HCT116 (cell line): ENCODE results near the gene DOK1. TPM values are rescaled to one million over a fixed set of nuclear protein-coding genes. Genes with fewer than 3 reads are reported as not detected.

ENCODE experiments used
- ATAC-seq: fragments of 200-7000 bp; cut with Tn5 transposase; 2 replicates; pipeline ENCODE4 v1.9.1; 2020; ENCODE audit warnings: mild to moderate bottlenecking, moderate library complexity
- BruUV-seq: library from RNA; stranded (reverse); fragments of 400-500 nt; replicated peaks from 2 replicates; lab custom pipeline; 2021; lab: Mats Ljungman, UMichigan
- CTCF ChIA-PET: fragments of 300-600 bp; sonication (Branson Sonifier 250); formaldehyde crosslinking; loops from one replicate; lab custom pipeline; 2021; ENCODE audit warnings: antibody characterized with exemption; lab: Charles Lee
- POLR2A ChIA-PET: fragments of 300-600, 350-600 bp; sonication (Branson Sonifier 250); formaldehyde crosslinking; loops from one replicate; lab custom pipeline; 2021; ENCODE audit warnings: antibody characterized with exemption; lab: Charles Lee
- RAD21 ChIA-PET, 2 experiments: fragments of 300-600 bp; sonication (Branson Sonifier 250); formaldehyde crosslinking; loops; one replicate each; lab custom pipeline; 2023; ENCODE audit warnings: low total read pairs in 2 of 2; ENCODE audit not compliant: uncharacterized antibody in 2 of 2, unreplicated experiment in 2 of 2, low non-redundant PET in 1 of 2; lab: Charles Lee
- DNase-seq: peaks from one replicate; pipeline ENCODE4 v3.0.0-alpha.2; 2010; ENCODE audit warnings: low read depth, low spot score
- H2AFZ ChIP-seq: fragments of 200-600 bp; shearing (Covaris generic), sonication (generic); 2 replicates; pipeline ENCODE4 v1.6.1; 2017; ENCODE audit warnings: low read depth, mixed run types, mixed read lengths, antibody characterized with exemption, low read length; ENCODE audit not compliant: poor library complexity, severe bottlenecking
- H3K27ac ChIP-seq: 2 replicates; pipeline ENCODE4 v1.5.1; 2012; ENCODE audit warnings: low read depth, low read length
- H3K27me3 ChIP-seq: fragments of 200-600 bp; sonication (generic); 2 replicates; pipeline ENCODE4 v1.6.1; 2016; ENCODE audit warnings: mixed run types, low read length, mixed read lengths; ENCODE audit not compliant: insufficient read depth
- H3K36me3 ChIP-seq, 2 experiments: fragments of 200-500 bp in 1 of 2; fragments of 200-600 bp in 1 of 2; sonication (Bioruptor generic) in 1 of 2; sonication (generic) in 1 of 2; 2 replicates each; pipeline versions ENCODE4 v1.5.1 to v1.6.1; 2014 to 2016; ENCODE audit warnings: low read length in 2 of 2, inconsistent platforms in 1 of 2, mixed read lengths in 1 of 2, mixed run types in 1 of 2; ENCODE audit not compliant: insufficient read depth in 2 of 2, control insufficient read depth in 1 of 2
- H3K4me1 ChIP-seq, 2 experiments: fragments of 200-600 bp in 1 of 2; sonication (generic) in 1 of 2; 2 replicates each; pipeline versions ENCODE4 v1.5.1 to v1.6.1; 2012 to 2017; ENCODE audit warnings: low read length in 2 of 2, inconsistent platforms in 1 of 2, mild to moderate bottlenecking in 1 of 2, mixed read lengths in 1 of 2, mixed run types in 1 of 2, moderate library complexity in 1 of 2; ENCODE audit not compliant: insufficient read depth in 2 of 2, control insufficient read depth in 1 of 2
- H3K4me2 ChIP-seq: fragments of 200-600 bp; sonication (generic); 2 replicates; pipeline ENCODE4 v1.6.1; 2017; ENCODE audit warnings: mixed run types, low read length, mixed read lengths
- H3K4me3 ChIP-seq, 2 experiments: fragments of 200-600 bp in 1 of 2; sonication (generic) in 1 of 2; replicated peaks in 1 of 2; 2 replicates each; pipeline ENCODE4 v1.5.1; 2011 to 2016; ENCODE audit warnings: low read length in 2 of 2, control low read depth in 1 of 2, low read depth in 1 of 2, mild to moderate bottlenecking in 1 of 2, mixed read lengths in 1 of 2, mixed run types in 1 of 2
- H3K79me2 ChIP-seq: fragments of 200-600 bp; sonication (generic); 2 replicates; pipeline ENCODE4 v1.6.1; 2017; ENCODE audit warnings: mild to moderate bottlenecking, mixed run types, low read length, moderate library complexity, mixed read lengths; ENCODE audit not compliant: insufficient read depth
- H3K9ac ChIP-seq: fragments of 200-600 bp; sonication (generic); 2 replicates; pipeline ENCODE4 v1.6.1; 2016; ENCODE audit warnings: low read length, mixed read lengths
- H3K9me2 ChIP-seq: fragments of 200-600 bp; sonication (generic), shearing (Covaris generic); 2 replicates; pipeline ENCODE4 v1.6.1; 2017; ENCODE audit warnings: mixed run types, mild to moderate bottlenecking, moderate library complexity; ENCODE audit not compliant: insufficient read depth
- H3K9me3 ChIP-seq, 2 experiments: fragments of 200-500 bp in 1 of 2; fragments of 200-600 bp in 1 of 2; sonication (Bioruptor generic) in 1 of 2; sonication (generic) in 1 of 2; 2 replicates each; pipeline ENCODE4 v1.6.1; 2014 to 2017; ENCODE audit warnings: low read length in 2 of 2, mixed read lengths in 2 of 2, inconsistent platforms in 1 of 2, low read depth in 1 of 2, mild to moderate bottlenecking in 1 of 2, mixed run types in 1 of 2, moderate library complexity in 1 of 2; ENCODE audit not compliant: control insufficient read depth in 1 of 2, insufficient read depth in 1 of 2
- H4K20me1 ChIP-seq: fragments of 200-600 bp; sonication (generic), shearing (Covaris generic); 2 replicates; pipeline ENCODE4 v1.6.1; 2017; ENCODE audit warnings: mixed run types, mild to moderate bottlenecking, moderate library complexity; ENCODE audit not compliant: insufficient read depth
- ATF3 ChIP-seq: IDR thresholded peaks from 2 replicates; pipeline ENCODE4 v1.6.1; 2012
- CBX3 ChIP-seq: IDR thresholded peaks from 2 replicates; pipeline ENCODE4 v1.6.1; 2012; ENCODE audit warnings: low read depth
- CEBPB ChIP-seq: IDR thresholded peaks from 2 replicates; pipeline ENCODE4 v1.6.1; 2012; ENCODE audit warnings: low read depth
- EGR1 ChIP-seq: IDR thresholded peaks from 2 replicates; pipeline ENCODE4 v1.6.1; 2012; ENCODE audit warnings: low read depth
- ELF1 ChIP-seq: IDR thresholded peaks from 2 replicates; pipeline ENCODE4 v1.6.1; 2012; ENCODE audit warnings: low read depth, borderline replicate concordance
- EZH2phosphoT487 ChIP-seq: fragments of 200-600 bp; IDR thresholded peaks from 2 replicates; pipeline ENCODE4 v1.6.1; 2018; ENCODE audit warnings: antibody characterized with exemption, borderline replicate concordance
- MAX ChIP-seq: IDR thresholded peaks from 2 replicates; pipeline ENCODE4 v1.6.1; 2012
- POLR2A ChIP-seq: IDR thresholded peaks from 2 replicates; pipeline ENCODE4 v1.7.0; 2011; ENCODE audit warnings: borderline replicate concordance; ENCODE audit not compliant: insufficient read depth, insufficient read length; ENCODE audit errors: extremely low read depth
- REST ChIP-seq: IDR thresholded peaks from 2 replicates; pipeline ENCODE4 v1.6.1; 2012; ENCODE audit warnings: low read depth
- SIN3A ChIP-seq: IDR thresholded peaks from 2 replicates; pipeline ENCODE4 v1.6.1; 2012; ENCODE audit warnings: low read depth
- SP1 ChIP-seq: IDR thresholded peaks from 2 replicates; pipeline ENCODE4 v1.6.1; 2012; ENCODE audit warnings: low read depth
- SRF ChIP-seq: IDR thresholded peaks from 2 replicates; pipeline ENCODE4 v1.6.1; 2012; ENCODE audit warnings: low read depth
- YY1 ChIP-seq: IDR thresholded peaks from 2 replicates; pipeline ENCODE4 v1.6.1; 2011; ENCODE audit warnings: low read length, low read depth, moderate library complexity, mild to moderate bottlenecking; ENCODE audit not compliant: insufficient replicate concordance; ENCODE audit errors: extremely low read depth
- ZNF274 ChIP-seq: fragments of 200-500 bp; sonication (Bioruptor generic); IDR thresholded peaks from 2 replicates; pipeline ENCODE4 v1.6.1; 2014; ENCODE audit warnings: mild to moderate bottlenecking, low read depth, low read length, inconsistent platforms
- intact Hi-C: fragments of 100-400 bp; cut with micrococcal nuclease; formaldehyde crosslinking; loops from 2 replicates; pipeline ENCODE4 v1.10.0; 2022
- total RNA-seq: library from RNA; stranded (reverse); gene quantifications from one replicate; pipeline ENCODE4 v1.2.1, GENCODE V29; 2021; ENCODE audit not compliant: unreplicated experiment

The DOK1 gene
- total RNA-seq, 1 experiment from 2014 or later = 18.8 TPM

DNA sequence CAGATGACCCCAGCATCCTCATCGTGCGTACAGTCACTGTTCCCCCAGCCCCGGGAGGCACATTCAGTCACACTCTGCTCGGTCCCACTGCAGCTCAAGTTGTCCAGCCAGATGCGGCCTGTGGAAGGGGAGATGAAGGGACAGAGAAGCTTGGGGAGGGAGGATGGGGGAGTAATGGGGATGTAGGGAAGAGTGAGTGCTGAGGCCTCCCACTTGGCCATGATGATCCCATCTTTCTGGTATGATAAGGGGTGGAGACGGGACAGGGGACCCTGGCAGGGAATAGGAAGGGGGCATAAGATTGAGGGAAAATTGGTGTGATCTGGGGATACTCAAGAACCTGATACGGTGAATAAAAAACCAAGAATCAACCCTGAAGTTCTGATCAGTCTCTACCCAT is 4.3 kb upstream of the DOK1 start:
- no peaks in the 10 kb centered on the region for H3K27me3 ChIP-seq
- no peaks in the 10 kb centered on the region for H3K9me3 ChIP-seq
- TF ChIP-seq MAX (no peak), YY1 (no peak), ATF3 (no peak), ELF1 (no peak), CBX3 (no peak), EGR1 (no peak), CEBPB (no peak), SRF (no peak), SP1 (no peak), EZH2phosphoT487 (no peak), ZNF274 (no peak), SIN3A (no peak)
- peak overlapping the region; percentile 74 to 75 for H3K4me3 ChIP-seq
- CTCF ChIA-PET = no interaction called here
- peak overlapping the region; percentile 90; the same call in 1 of the 2 replicates for H3K27ac ChIP-seq
- no peaks in the 10 kb centered on the region for H3K36me3 ChIP-seq
- H3K4me2 ChIP-seq = peak overlapping the region; percentile 87
- RAD21 ChIA-PET = no interaction called here
- peak overlapping the region; percentile 88 for H3K9ac ChIP-seq
- H3K9me2 ChIP-seq = no peaks in the 10 kb centered on the region
- peaks cover 20% of the 10 kb centered on the region; the same call in 1 of the 2 replicates for H3K79me2 ChIP-seq
- intact Hi-C loops = no loop called here
- ATAC-seq = no peak
- no peaks in the 10 kb centered on the region for H4K20me1 ChIP-seq
- DNase-seq = no peak
- no TSS peak for BruUV-seq
- H3K4me1 ChIP-seq = peaks cover 14 to 44% of the 10 kb centered on the region in 2 experiments; a peak in 3 of 4 replicates
- POLR2A ChIA-PET = no interaction called here
- H2AFZ ChIP-seq = no peak overlapping the region

- CTCF ChIA-PET = no interaction called here
Observed at GRCh38 chr2:74551530-74551929, 3.0 kb upstream of the DOK1 start.

More at GRCh38 chr2:74551530-74551929, 3.0 kb upstream of the DOK1 start:
- H3K27ac ChIP-seq = no peak overlapping the region
- H4K20me1 ChIP-seq = no peaks in the 10 kb centered on the region
- no peak overlapping the region for H2AFZ ChIP-seq
- TF ChIP-seq ZNF274 (no peak), EGR1 (no peak), REST (no peak), ELF1 (no peak), POLR2A (no peak)
- no peak overlapping the region for H3K9ac ChIP-seq
- H3K9me2 ChIP-seq = no peaks in the 10 kb centered on the region
- DNase-seq = no peak
- no peak overlapping the region for H3K4me2 ChIP-seq
- no peaks in the 10 kb centered on the region for H3K9me3 ChIP-seq
- H3K36me3 ChIP-seq = peaks cover 1 to 3% of the 10 kb centered on the region in 2 experiments; a peak in 2 of 4 replicates
- ATAC-seq = no peak
- peaks cover 23% of the 10 kb centered on the region; the same call in 1 of the 2 replicates for H3K79me2 ChIP-seq
- ChIA-PET POLR2A (no interaction called here), RAD21 (no interaction called here)
- H3K4me3 ChIP-seq = no peak overlapping the region
- intact Hi-C loops = no loop called here
- peaks cover 19 to 53% of the 10 kb centered on the region in 2 experiments; a peak in 3 of 4 replicates for H3K4me1 ChIP-seq
- no peaks in the 10 kb centered on the region for H3K27me3 ChIP-seq
- BruUV-seq = no TSS peak
